Prostate gland (tissue), 2 donors: ENCODE measurements around the gene CENPN. TPM values are rescaled to one million over a fixed set of nuclear protein-coding genes. Genes with fewer than 3 reads are reported as not detected.

Source experiments
- DNase-seq: peaks from one replicate; pipeline ENCODE4 v3.0.0-alpha.2; 2019; ENCODE audit warnings: low spot score
- H3K27ac ChIP-seq, 2 donors: fragments of 200-600 bp; sonication (generic); 2 replicates each; pipeline ENCODE4 v1.5.1; 2017 to 2019
- H3K27me3 ChIP-seq: fragments of 200-600 bp; sonication (generic); replicated peaks from 2 replicates; pipeline ENCODE4 v1.5.1; 2019; ENCODE audit not compliant: insufficient read depth
- H3K36me3 ChIP-seq, 2 donors: fragments of 200-600 bp; sonication (generic); 1 replicate in 1 of 2; 2 replicates in 1 of 2; pipeline versions ENCODE4 v1.5.1 to v1.8.1; 2017 to 2019
- H3K4me1 ChIP-seq: fragments of 200-600 bp; sonication (generic); replicated peaks from 2 replicates; pipeline ENCODE4 v1.5.1; 2019
- H3K4me3 ChIP-seq, 2 donors: fragments of 200-600 bp; sonication (generic); 2 replicates each; pipeline ENCODE4 v1.5.1; 2017 to 2019
- H3K9me3 ChIP-seq: fragments of 200-600 bp; sonication (generic); 2 replicates; pipeline ENCODE4 v1.5.1; 2017
- CTCF ChIP-seq, 4 experiments: fragments of 200-600 bp in 2 of 4; fragments of 450-650 bp in 2 of 4; sonication (generic) in 2 of 4; IDR thresholded peaks; 1 replicate in 3 of 4; 2 replicates in 1 of 4; pipeline ENCODE4 v1.5.1; 2016 to 2019; ENCODE audit warnings: antibody characterized with exemption in 4 of 4, mild to moderate bottlenecking in 2 of 4, moderate library complexity in 2 of 4
- POLR2A ChIP-seq: fragments of 450-650 bp; IDR thresholded peaks from one replicate; pipeline ENCODE4 v1.6.1; 2016; ENCODE audit warnings: antibody characterized with exemption, mild to moderate bottlenecking
- POLR2AphosphoS5 ChIP-seq: sonication (generic); formaldehyde crosslinking; IDR thresholded peaks from one replicate; pipeline ENCODE4 v1.6.1; 2017; ENCODE audit warnings: antibody characterized with exemption
- WGBS: methylation state at CpG from one replicate; pipeline ENCODE4 v1.1.5; 2018; 5-methylcytosine and 5-hydroxymethylcytosine counted together
- intact Hi-C: fragments of 100-400 bp; cut with DNase I; formaldehyde crosslinking; loops from one replicate; pipeline ENCODE4 v1.14.2; 2022
- total RNA-seq, 2 donors: library from RNA; depleted of rRNA; stranded (reverse); fragments of >200 nt; gene quantifications; one replicate each; pipeline ENCODE4 v1.1.0, GENCODE V29; 2016

The CENPN gene
- total RNA-seq, 2 donors from 2014 or later = 40.6 to 103 TPM

- Histone ChIP-seq H3K27me3 (no peaks in the 10 kb centered on the region), H3K27ac (no peak overlapping the region), H3K4me3 (no peak overlapping the region), H3K9me3 (no peaks in the 10 kb centered on the region), H3K36me3 (no peaks in the 10 kb centered on the region), H3K4me1 (no peaks in the 10 kb centered on the region)
- 92% methylated on average over 7 of the region's 7 CpGs for WGBS
- intact Hi-C loops = no loop called here
- TF ChIP-seq POLR2A (no peak), CTCF (IDR thresholded peaks at IDR 0.05) (no peak), POLR2AphosphoS5 (no peak)
- DNase-seq = no peak
These were observed 8.9 kb upstream of the CENPN start for GRCh38 chr16:80997964-80998620.

- WGBS = 94% methylated on average over 3 of the region's 3 CpGs
- intact Hi-C loops = loop anchor here (10.0 kb wide), 1 partner anchor 74 kb away; the partner anchor contains the start of gene C16orf46
These were observed 6.1 kb upstream of the CENPN start for GRCh38 chr16:81000873-81001272.

GRCh38 chr16:81001330-81001729 lies 5.7 kb upstream of the CENPN start:
- H3K27me3 ChIP-seq = no peaks in the 10 kb centered on the region
- peaks cover 11% of the 10 kb centered on the region for H3K4me1 ChIP-seq
- TF ChIP-seq CTCF (IDR thresholded peaks at IDR 0.05) (no peak), POLR2A (no peak), POLR2AphosphoS5 (no peak)
- no peak overlapping the region for H3K4me3 ChIP-seq
- intact Hi-C loops = loop anchor here (10.0 kb wide), 1 partner anchor 73 kb away; the partner anchor contains the start of gene C16orf46
- no peaks in the 10 kb centered on the region for H3K36me3 ChIP-seq
- no peak for DNase-seq
- no peaks in the 10 kb centered on the region for H3K9me3 ChIP-seq
- H3K27ac ChIP-seq = no peak overlapping the region
- 49% methylated on average over 5 of the region's 5 CpGs for WGBS

More at GRCh38 chr16:81000873-81001272, 6.1 kb upstream of the CENPN start:
- H3K4me1 ChIP-seq = peaks cover 10% of the 10 kb centered on the region
- no peaks in the 10 kb centered on the region for H3K27me3 ChIP-seq
- no peaks in the 10 kb centered on the region for H3K9me3 ChIP-seq
- no peak overlapping the region for H3K27ac ChIP-seq
- TF ChIP-seq CTCF (IDR thresholded peaks at IDR 0.05) (no peak), POLR2A (no peak), POLR2AphosphoS5 (no peak)
- no peak overlapping the region for H3K4me3 ChIP-seq
- no peak for DNase-seq
- H3K36me3 ChIP-seq = no peaks in the 10 kb centered on the region

- Histone ChIP-seq H3K27me3 (no peaks in the 10 kb centered on the region), H3K36me3 (no peaks in the 10 kb centered on the region), H3K4me1 (peaks cover 11% of the 10 kb centered on the region), H3K4me3 (no peak overlapping the region), H3K27ac (no peak overlapping the region), H3K9me3 (no peaks in the 10 kb centered on the region)
- intact Hi-C loops = loop anchor here (10.0 kb wide), 1 partner anchor 72 kb away; the partner anchor contains the start of gene C16orf46
- WGBS = 68% methylated on average over 4 of the region's 4 CpGs
- no peak for TF ChIP-seq CTCF (IDR thresholded peaks at IDR 0.05)
- TF ChIP-seq POLR2AphosphoS5 = no peak
- TF ChIP-seq POLR2A = no peak
- no peak for DNase-seq
These were observed 4.0 kb upstream of the CENPN start for GRCh38 chr16:81003064-81003463.
